Measurements from ENCODE around the gene TMEM178B.

GRCh38 chr7:141166926-141167325, 93.1 kb downstream of the TMEM178B start:
- TF ChIP-seq POLR2A (IDR thresholded peaks at IDR 0.05; ENCODE audit: low read length) = no peak
- no peak for TF ChIP-seq GATA1 (IDR thresholded peaks at IDR 0.05; ENCODE audit: low read depth, low read length)
